Astrocyte (in vitro differentiated cells and primary cell): Measurements from ENCODE around the gene MYL12A.

Experiments
- EZH2 ChIP-seq: IDR thresholded peaks from 2 replicates; pipeline ENCODE4 v1.6.1; 2012; ENCODE audit warnings: mild to moderate bottlenecking, low read length, inconsistent platforms; ENCODE audit not compliant: insufficient read depth
- TF ChIP-seq, protein P1 (sequence below): IDR thresholded peaks from 2 replicates; pipeline ENCODE4 v1.5.1; 2011; ENCODE audit warnings: low read depth, mild to moderate bottlenecking, inconsistent platforms, low read length, moderate library complexity; ENCODE audit not compliant: insufficient read depth

GRCh38 chr18:3304832-3305231 lies 57.2 kb downstream of the MYL12A start:
- TF ChIP-seq, protein P1, sequence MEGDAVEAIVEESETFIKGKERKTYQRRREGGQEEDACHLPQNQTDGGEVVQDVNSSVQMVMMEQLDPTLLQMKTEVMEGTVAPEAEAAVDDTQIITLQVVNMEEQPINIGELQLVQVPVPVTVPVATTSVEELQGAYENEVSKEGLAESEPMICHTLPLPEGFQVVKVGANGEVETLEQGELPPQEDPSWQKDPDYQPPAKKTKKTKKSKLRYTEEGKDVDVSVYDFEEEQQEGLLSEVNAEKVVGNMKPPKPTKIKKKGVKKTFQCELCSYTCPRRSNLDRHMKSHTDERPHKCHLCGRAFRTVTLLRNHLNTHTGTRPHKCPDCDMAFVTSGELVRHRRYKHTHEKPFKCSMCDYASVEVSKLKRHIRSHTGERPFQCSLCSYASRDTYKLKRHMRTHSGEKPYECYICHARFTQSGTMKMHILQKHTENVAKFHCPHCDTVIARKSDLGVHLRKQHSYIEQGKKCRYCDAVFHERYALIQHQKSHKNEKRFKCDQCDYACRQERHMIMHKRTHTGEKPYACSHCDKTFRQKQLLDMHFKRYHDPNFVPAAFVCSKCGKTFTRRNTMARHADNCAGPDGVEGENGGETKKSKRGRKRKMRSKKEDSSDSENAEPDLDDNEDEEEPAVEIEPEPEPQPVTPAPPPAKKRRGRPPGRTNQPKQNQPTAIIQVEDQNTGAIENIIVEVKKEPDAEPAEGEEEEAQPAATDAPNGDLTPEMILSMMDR, result no peak
- TF ChIP-seq EZH2, result no peak
